Esophagus muscularis mucosa (tissue), 3 donors: ENCODE data around the gene MEG3.

ENCODE experiments used
- CTCF ChIP-seq, 3 experiments: fragments of 200-600 bp in 2 of 3; fragments of 450-650 bp in 1 of 3; sonication (generic) in 2 of 3; IDR thresholded peaks; one replicate each; pipeline ENCODE4 v1.5.1; 2017 to 2019; ENCODE audit warnings: antibody characterized with exemption in 3 of 3, mild to moderate bottlenecking in 2 of 3, moderate library complexity in 1 of 3
- POLR2A ChIP-seq: fragments of 450-650 bp; IDR thresholded peaks from one replicate; pipeline ENCODE4 v1.6.1; 2017; ENCODE audit warnings: antibody characterized with exemption, moderate library complexity, mild to moderate bottlenecking, low read depth

- TF ChIP-seq CTCF (IDR thresholded peaks at IDR 0.05) (no peak), POLR2A (no peak)
Measured at GRCh38 chr14:100816286-100816949, 9.5 kb upstream of the MEG3 start.
